SH-SY5Y (cell line): Measurements from ENCODE around the gene MCF2L.

Experiments
- GATA2 ChIP-seq: IDR thresholded peaks from 2 replicates; pipeline ENCODE4 v1.6.1; 2011; ENCODE audit warnings: mild to moderate bottlenecking, low read depth, low read length
- GATA3 ChIP-seq: IDR thresholded peaks from 2 replicates; pipeline ENCODE4 v1.6.1; 2011; ENCODE audit warnings: low read depth, mild to moderate bottlenecking, low read length, moderate library complexity

- TF ChIP-seq GATA2 (no peak), GATA3 (no peak)
These were observed 81.9 kb downstream of the MCF2L start for GRCh38 chr13:113050734-113051431.
